AG20443 (cell line): ENCODE measurements around the gene FBXO40.

Experiments used
- DNase-seq: peaks from one replicate; pipeline ENCODE4 v3.0.0; 2012; ENCODE audit warnings: low spot score, mixed read lengths

The FBXO40 gene

DNA sequence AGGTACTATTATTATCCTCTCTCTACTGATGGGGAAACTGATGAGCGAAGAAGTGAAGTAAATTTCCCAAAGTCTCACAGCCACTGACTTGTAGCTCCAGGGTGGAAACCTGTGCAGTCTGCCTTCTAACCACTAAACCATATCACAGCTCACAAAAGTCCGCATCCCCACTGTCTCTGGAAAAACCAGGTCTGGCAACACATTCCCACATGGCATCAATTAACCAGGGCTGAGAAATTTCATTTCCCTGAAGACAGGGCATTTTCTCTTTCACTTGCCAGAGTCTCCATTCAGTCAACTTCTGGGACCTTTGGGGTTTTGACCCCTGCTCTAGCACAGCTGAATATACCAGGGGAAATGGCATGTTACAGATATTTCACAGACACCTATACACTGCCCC, 26.5 kb downstream of the FBXO40 start:
- DNase-seq, result no peak

DNA sequence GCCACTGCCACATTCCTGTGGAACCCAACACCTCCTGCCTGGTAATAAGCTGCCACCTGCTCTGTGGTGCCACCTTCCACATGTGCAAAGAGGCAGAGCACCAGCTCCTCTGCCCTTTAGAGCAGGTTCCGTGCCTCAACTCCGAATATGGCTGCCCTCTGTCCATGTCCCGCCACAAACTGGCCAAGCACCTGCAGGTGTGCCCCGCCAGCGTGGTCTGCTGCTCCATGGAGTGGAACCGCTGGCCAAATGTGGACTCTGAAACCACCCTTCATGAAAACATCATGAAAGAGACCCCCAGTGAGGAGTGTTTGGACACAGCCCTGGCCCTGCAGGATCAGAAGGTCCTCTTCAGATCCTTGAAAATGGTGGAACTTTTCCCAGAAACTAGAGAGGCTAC, 28.3 kb downstream of the FBXO40 start:
- DNase-seq, result no peak

DNA sequence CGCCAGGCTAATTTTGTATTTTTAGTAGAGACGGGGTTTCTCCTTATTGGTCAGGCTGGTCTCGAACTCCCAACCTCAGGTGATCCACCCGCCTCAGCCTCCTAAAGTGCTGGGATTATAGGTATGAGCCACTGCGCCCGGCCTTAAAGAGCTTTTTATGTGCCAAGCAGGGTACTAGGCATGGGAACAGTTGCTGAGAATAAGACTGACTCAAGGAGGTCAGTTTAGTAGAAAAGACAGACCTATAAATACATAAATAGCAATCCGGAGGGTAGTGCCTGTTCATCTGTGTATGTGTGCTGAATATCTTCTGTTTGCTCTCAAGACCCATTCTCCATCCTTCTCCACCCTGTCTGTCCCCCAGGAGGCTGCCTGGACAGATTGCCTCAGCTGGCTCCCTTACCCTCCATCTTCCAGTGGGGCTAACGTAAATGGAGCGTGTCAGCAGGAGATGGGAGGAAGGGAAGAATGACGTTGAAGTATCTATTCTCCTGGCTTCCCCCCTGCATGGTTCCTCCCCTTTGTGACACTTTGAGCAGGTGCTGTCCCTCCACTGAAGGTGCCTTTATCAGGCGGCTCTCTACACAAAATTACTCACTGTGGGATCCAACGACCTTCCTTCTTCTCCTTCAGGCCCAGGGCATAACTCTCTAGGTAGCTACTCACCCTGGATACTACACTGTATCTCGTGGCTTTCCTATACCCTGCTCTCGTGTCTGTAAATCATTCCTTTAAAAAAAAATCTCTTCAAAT, 31.1 kb downstream of the FBXO40 start:
- no peak for DNase-seq

DNA sequence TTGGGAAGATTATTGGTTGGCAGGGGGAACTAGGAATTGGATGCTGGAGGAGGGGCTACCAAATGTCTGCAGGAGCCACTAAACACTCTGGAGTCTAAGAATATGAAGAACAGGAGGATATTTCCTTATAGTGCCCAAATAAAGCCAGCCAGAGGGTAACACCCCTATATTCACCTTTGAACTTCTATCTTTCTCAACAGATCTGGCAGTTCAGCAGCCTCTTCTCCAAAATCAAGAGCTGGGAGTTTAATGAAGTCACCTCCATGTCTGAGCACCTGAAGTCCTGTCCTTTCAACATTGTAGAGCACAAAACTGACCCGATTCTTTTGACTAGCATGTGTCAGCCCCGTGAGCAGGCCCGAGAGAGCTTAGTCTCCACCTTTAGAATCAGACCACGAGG, 33.3 kb downstream of the FBXO40 start:
- no peak for DNase-seq

DNA sequence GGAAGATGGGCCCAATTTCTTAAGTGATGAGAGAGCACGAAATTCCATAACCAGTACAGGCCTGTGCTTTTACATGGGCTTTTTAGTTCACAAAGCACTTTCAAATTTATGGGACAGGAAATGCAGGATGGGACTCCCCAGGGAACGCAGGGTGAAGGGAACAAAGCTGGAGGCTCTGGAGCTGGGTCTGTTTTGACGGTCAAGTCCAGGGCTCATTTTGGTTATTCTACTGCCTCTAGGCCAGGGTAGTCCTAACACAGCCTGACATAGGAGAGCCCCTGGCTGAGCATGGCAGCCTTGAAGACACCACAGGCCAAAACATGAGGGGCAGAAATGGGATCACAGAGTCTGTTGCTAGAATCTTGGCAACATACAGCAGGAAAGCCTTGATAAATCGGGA, 34.0 kb downstream of the FBXO40 start:
- DNase-seq, result no peak

DNA sequence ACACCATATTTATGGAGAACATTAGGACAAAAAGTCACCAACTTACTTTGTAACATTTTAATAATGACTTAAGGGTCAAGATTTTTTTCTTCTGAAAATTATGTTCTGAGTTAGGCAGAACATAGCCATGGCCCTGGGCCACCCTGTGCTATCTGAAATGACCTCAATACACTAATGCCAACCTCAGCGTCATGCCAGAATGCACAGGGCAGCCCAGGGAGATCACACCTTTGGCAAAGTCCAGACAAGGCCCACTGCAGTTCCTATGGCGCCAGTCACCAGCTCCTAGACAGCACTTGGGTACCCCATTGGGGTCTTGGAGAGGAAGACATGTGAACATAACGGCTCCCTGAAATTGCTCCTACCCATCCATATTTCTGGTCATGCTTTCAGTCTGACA, 34.4 kb downstream of the FBXO40 start:
- no peak for DNase-seq

DNA sequence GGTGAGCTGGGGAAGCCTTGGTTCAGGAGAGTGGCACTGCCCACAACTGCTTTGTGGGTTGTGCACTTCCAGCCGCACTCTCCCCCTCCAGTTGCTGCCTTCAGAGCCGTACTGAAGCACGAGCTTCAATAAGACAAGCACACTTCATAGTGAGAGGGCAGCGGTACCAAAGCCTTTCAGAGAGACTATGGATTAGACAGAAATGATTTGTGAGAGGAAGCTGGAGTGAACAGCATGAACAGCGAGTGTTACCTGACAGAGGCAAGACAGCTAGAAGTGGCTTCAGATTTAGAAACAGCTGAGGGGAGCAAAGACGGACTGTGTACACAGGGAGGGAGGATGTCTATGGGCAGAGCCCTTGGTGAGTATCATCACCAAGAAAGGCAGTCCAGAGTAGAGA, 36.4 kb downstream of the FBXO40 start:
- no peak for DNase-seq

DNA sequence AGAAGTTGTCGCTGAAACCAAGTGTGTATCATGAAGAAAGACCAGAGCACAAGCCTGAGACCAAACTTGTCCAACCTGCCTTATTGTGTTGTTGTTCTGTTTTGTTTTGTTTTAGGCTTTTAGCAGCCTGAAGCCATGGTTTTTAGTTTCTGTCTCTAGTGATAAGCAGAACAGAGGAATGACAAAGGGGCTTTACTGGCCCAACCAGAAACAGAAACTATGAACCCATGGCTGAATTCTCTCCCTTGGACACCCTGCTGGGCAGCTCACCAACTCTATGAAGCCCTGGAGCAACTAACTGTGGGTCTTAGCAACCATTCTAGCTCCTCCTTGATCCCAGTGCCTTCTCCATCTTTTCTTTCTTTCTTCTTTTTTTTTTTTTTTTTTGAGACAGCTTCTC, 37.2 kb downstream of the FBXO40 start:
- no peak for DNase-seq

DNA sequence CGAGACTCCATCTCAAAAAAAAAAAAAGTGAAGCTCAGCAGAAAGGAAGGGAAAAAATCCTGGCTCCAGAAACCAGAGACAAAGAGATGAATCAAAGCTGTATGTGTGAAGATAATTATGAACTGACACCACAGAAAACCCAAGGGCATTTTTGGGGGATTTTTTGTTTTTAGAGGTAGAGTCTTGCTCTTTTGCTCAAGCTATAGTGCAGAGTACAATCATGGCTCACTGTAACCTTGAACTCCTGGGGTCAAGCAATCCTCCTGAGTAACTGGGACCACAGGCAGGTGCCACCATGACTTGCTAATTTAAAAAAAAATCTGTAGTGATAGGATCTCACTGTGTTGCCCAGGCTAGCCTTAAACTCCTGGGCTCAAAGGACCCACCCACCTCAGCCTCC, 44.7 kb downstream of the FBXO40 start:
- no peak for DNase-seq

DNA sequence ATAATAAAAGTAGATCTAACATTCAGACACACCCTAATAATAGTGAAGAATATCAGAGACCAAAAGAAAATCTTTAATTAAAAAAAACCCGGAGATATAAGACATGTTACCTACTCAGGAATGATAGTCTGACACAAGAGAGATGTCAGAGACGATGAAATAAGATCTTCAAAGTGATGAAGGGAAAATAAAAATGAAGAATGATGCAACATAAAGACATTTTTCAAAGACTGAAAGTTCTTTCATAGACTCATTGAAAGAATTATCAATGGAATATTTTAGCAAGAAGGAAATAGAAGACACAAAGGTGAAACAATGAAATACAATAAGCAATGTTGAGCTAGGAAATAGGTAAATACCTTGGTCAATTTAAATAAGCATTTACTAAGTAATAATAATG, 47.9 kb downstream of the FBXO40 start:
- no peak for DNase-seq

DNA sequence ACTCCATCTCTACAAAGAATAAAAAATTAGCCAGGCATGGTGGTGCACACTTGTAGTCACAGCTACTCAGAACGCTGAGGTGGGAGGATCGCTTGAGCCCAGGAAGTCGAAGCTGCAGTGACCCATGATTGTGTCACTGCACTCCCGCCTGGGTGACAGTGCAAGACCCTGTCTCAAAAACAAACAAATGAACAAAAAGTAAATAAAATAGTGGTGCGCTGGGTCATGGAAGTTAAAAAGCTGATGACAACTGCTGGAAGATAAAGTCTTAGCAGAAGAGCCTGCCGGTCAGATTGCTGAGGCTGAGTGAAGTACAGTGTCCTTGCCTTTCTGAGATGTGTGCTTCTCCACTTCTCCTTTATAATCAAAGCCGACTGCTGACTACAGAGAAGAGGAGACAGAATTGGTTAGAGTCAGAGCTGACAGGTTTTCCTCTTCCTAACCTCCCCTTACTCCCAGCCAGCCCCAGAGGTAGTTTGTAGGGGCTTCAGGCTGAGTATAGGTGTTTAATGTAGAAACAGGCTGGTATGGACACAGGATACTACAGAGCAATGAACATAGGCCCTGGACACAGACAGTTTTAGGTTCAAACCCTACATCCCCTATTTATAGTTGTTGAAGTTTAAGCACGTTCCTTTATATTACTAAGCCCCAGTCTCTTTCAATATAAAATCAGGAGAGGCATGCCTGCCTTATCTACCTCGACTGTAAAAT, 49.6 kb downstream of the FBXO40 start:
- DNase-seq, result no peak

DNA sequence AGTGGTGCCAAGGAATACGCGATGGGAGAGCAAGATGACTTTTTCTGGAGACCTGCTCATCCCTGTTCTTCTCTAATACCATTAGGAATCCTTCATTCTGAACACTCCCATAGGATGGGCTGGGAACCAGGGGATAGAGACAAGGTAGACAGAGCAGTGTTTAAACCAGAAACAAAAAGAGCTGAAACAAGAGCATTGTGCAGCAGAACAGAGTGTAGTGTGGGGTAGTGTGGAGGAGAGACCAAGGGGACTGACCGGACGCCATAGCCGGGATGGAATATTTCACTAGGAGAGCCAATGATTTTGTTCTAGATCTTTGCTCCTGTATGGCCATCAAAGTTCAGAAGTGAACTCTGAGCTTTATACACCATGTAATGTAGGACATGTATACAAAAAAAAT, 51.9 kb downstream of the FBXO40 start:
- no peak for DNase-seq

DNA sequence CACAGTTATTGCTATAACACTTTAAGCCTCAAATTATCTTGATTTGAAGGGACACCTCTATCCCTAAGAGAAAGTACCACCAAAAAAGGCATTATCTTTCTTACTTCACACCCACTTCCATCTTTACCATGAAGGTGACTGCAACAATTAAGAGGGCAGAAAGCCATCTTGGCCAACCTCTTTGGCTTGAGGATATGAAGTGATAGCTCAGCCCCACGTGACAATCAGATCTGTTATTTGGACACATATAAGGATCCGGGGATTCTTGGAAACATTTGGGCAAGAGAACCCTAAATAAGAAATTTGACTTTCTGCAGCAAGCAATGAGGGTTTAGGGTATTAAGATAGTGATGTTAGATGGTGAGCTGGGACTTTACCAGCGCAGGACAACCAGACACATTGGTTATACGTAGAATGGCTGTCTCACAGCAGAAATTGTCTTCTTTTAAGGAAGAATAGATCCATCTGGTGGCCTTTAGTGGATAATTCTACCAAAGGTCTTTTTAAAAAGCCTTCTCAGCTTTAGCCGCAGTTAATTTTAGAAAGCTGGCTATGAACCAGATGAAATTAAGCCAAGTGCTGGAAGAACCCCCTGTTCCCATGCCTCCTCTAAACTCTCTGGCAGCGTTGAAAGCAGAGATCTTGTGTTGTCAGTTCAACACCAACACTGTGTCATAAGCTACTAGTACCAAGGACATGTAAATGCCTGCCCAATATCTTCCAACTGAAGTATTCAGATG, 55.2 kb downstream of the FBXO40 start:
- DNase-seq, result no peak

DNA sequence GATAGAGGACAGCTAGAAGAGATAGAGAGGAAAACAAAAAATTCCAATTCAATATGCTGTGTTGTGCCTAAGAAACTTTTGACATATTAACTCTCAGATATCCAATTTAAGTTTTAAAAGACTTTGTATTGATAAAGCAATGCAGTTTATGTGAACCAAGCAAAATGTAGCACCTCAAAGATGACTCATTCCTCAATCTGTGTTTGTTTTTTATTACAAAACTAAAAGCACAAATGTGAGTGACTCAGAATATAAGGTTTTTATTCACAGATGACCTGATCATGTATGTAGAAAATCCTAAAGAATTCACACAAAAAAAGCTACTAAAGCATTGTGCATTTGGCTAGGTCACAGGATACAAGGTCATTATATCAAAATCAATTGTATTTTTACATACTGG, 56.5 kb downstream of the FBXO40 start:
- no peak for DNase-seq

DNA sequence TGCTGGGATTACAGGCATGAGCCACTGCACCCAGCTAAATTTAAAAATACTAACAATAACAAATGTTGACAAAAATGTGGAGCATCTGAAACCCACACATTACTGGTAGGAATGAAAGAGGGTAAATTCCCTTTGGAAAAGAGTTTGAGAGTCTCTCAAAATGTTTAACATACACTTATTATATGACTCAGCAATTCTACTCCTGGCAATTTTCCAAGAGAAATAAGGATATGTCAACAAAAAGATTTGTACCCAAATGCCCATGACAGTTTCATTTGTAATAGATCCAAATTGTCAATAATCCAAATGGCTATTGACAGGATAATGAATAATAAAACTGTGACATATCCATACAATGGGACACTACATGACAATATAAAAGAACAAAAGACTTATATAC, 58.5 kb downstream of the FBXO40 start:
- DNase-seq, result no peak

DNA sequence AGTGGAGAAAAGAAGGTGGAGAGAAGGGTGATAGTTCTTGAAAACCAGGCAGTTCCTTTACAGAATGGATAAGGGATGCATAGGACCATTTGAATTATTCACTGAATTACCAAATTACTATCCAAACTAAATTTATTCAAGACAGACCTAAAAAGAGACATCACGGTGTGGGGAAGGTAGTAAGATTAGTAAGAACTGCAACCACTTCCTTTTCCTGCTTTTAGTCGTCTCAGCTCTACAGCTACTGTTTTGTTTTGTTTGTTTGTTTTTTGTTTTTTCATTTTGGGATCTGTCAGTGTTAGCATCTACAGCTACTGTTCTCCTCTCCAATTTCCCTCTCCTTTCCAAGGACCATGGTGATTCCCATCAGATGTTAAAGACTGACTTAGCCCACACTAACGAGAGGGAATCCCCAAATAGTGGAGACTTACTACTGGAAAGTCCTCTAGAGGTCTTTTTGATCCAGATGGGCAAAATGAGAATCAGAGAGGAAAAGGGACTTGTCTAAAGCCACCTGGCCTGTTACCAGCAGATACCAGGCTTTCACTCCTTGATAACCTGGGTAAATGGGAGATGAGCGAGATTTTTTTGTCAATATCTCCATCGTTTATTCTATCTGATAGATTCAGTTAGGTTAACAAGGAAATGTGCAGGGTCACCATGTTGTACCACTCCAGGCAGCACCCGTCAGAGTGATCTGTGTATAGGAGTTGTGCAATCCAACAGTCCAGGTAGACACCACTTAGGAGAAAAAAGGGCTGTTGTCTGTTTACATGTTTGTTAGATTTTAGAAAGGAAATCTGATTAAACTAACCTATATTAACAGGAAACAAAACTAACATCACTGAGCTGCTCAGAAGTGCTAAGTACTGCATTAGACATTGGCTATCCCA, 61.6 kb downstream of the FBXO40 start:
- DNase-seq, result no peak

DNA sequence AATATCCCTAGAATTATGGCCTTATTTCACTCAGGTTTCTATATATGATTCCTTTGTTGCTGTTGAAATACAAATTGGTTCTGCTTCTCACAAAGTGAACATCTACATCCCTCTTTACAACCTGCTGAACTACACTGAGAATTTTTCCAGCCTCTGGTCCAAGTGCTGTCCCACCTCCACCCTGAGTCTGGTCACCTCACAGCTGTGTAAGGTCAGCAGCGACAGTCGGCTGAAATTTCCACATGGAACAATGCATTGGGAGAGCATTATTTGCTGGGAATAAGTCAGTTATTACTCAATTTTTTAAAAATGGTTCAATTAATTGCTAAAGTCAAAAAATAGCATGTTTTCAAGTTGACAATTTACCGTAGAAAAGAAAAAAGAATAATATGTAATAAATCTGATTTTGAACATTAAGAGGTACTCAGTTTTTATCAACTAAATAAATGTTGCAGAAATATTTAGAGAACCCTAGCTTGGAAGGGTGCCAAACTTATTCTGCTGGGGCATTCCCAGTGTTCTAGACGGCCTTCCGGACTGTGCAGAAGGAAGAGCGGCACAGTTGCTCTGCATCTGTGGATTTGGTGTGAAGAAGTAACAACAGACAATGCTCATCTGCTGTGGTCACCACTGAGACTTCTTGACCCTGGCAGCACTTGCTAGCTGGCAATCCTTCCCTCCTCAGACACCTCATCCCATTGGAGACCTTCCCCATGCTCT, 65.7 kb downstream of the FBXO40 start:
- DNase-seq, result no peak

DNA sequence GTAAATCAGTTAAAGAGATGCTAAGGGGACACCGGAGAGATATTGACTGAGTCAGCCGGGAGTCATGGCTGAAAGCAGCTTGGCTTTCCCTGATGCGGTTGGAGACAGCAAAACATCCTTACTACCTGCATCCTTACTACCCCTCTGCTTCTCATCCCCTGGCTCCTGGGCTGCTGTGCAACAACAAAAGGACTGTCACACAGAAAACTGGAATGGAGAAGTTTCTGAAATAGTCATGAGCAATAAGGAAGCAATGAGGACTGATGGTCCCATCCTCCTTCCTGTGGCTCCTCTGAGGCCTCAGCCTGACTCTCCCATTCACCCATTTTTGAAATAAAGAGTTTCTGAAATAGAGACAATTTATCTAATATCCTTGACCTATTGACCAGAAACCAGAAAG, 66.4 kb downstream of the FBXO40 start:
- no peak for DNase-seq

DNA sequence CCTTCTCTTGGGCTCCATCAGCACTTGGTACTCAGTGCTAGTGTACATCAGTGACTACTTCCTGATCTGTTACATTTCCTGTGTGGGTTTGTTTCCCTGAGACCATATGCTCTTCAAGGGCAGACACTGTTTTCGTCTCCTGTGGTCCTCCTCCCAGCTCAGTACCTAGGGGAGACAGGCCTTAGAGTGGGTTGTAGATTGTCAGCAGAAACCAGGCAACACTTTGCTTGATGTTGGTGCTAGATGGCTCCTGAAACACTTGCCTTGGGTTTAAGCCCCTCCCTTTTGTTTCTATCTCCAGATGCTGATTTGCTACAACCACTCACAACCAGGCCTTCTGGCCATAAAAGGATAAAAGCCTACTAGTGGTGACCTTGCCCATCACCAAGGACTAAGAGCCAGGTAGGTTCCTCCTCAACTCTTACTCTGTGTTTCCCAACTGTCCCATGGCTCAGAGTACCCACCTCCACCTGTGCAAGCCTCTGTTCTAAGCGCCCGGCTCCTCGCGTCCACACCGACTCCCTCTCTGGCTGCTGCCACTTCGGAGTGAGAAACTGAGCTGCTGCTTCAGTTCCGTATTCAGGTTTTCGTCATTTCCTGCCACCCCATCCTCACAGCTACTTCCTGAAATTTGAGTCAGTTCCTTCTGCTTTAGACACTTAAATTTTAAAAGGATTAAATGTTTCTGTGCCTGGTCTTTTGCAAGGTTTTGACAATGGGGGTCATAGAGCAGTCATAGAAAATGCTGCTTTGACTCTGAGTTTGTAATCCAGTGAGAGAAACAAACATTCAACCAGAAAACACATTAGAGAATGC, 67.4 kb downstream of the FBXO40 start, which contains the start of gene HCLS1:
HCLS1 (minus strand) TSS at position 548 of the 816 bp plus-strand sequence. CDS start 2,556 bp downstream, outside the sequence.
- DNase-seq, result no peak

DNA sequence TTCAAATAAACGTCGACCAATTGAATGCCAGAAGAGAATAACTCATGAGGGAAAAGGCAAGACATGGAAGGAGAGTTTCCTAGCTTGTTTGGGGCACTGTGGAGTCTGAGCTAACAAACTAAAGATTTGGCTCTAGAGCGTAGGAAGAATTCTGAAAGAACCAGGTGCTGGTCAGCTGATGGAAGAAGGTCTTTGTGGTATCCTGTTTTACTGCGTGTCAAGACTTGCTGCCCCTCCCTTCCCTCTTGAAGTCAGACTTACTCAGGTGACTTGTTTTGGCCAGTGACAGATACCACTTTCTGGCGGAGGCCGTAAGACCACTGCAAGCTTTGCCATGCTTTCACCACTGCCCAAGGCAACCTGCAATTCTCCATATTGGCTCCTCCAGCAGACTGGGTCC, 68.2 kb downstream of the FBXO40 start:
- no peak for DNase-seq
